HK-2 (cell line): ENCODE data around the gene MYOZ1.
"Not testable (repeated sequence)": the region's sequence is repeated elsewhere in the genome, so short reads cannot be mapped to it uniquely, and the experiment has no call there.

Experiments
- DNase-seq: peaks from one replicate; pipeline ENCODE4 v3.0.0-alpha.2; 2018; ENCODE audit not compliant: unreplicated experiment

Gene MYOZ1, protein sequence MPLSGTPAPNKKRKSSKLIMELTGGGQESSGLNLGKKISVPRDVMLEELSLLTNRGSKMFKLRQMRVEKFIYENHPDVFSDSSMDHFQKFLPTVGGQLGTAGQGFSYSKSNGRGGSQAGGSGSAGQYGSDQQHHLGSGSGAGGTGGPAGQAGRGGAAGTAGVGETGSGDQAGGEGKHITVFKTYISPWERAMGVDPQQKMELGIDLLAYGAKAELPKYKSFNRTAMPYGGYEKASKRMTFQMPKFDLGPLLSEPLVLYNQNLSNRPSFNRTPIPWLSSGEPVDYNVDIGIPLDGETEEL

DNA sequence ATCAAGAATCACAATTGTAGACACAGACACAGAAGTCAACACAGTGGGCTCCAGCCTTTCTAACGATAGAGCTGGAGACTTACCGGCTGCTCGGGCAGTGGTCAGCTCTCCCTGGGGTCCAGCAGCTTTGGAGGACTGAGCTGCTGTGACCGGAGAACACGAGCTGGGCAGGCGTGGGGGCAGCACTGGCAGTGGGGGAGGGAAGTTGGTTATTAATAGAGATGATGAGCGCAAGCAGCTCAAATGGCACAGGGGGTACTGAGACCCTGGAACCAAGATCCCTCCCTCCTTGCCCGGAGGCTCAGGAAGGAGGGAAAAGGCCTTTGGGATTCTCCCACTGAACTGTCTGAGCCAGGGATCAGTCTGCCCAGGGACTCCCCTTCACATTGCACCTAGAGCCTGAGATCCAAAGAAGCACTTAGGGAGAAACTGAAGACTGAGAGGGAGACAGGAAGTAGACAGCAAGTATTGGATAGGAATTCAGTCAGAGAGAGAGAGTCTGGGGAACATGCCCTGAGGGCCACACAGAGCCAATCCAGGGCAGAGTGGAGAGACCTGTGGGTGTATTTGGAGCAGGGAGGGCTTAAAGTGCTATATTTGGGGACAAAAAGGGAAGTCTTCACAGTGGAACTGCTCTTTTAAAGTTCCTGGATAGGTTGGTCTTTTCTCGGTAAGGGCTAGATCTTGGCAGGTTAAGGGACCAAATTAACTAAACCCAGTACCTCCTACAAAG lies at the start of gene MYOZ1:
Gene MYOZ1 (minus strand): TSS at position 147 of the 733 bp plus-strand sequence. CDS start 1,457 bp downstream, outside the sequence.
- no peak for DNase-seq

DNA sequence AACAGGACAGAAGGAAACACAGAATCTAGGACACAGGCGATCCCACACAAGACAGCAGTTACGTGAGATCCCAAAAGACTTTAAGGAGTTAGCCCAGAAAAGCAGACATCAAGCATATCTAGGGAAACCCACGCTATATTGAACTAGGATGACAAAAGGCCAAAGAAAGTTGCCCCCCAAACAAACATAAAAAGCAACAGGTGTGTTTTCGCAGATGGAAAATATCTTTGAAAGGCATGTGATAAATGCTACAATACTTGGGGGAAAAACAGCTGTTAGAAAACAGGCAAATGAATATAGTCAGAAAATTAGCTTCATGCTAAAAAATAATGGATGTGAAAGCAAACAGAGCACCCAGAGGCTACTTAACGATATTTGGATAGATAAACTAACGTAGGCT lies 49.5 kb upstream of the MYOZ1 start:
- not testable (repeated sequence) for DNase-seq

DNA sequence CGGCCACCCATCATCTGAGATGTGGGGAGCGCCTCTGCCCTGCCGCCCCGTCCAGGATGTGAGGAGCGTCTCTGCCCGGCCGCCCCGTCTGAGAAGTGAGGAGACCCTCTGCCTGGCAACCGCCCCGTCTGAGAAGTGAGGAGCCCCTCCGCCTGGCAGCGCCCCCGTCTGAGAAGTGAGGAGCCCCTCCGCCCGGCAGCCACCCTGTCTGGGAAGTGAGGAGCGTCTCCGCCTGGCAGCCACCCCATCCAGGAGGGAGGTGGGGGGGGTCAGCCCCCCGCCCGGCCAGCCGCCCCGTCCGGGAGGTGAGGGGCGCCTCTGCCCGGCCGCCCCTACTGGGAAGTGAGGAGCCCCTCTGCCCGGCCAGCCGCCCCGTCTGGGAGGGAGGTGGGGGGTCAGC lies 48.3 kb upstream of the MYOZ1 start:
- not testable (repeated sequence) for DNase-seq

DNA sequence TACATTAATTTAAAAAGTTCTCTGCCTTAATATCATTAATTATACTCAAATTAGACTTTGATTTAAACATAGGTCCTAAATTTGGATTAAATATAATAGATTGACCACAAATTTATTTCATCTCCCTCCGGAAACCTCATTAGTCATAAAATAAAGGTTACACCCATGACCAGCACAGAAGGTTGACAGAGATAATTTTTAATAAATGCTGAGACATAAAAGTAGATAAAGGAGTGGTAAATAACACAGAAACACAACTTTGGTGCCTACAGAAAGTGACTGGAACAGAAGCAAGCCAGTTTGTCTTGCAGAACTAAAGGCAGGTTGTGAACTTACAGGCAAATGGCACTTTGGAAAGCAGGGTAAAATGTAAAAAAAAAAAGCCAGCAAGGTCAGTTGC lies 46.4 kb upstream of the MYOZ1 start:
- not testable (repeated sequence) for DNase-seq

DNA sequence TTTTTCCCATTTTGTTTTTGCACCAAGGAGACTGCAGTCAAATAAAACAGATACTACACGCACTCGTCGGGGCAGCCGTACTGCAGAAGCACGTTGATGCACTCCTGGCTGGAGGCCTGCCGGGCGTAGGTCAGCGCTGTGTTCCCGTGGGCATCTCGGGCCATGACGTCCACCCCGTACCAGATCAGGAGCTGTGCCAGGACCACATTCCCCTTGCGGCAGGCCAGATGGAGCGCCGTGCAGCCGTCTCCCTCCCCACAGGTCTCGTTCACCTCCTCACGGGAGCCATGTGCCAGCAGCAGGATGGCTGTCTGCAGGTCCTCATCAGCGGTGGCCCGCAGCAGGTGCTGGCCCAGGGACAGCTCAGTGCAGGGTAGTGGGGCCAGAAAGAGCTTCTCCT lies 33.3 kb upstream of the MYOZ1 start:
- DNase-seq = not testable (repeated sequence)

DNA sequence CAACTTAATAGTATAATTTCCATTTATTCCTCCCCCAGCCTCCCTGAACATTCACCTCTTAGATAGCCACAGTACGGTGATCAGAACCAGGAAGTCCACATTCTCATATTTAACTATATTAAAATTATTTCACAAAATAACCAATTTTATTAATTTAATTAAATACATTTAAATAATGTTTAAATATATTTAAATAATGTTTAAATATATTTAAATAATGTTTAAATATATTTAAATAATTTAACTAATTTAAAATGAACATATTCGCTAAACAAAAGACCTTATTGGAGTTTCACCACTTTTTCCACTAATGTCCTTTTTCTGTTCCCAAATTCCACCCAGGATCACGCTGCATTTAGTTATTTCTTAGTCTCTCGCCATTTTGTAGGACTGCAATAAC lies 27.1 kb upstream of the MYOZ1 start:
- not testable (repeated sequence) for DNase-seq

DNA sequence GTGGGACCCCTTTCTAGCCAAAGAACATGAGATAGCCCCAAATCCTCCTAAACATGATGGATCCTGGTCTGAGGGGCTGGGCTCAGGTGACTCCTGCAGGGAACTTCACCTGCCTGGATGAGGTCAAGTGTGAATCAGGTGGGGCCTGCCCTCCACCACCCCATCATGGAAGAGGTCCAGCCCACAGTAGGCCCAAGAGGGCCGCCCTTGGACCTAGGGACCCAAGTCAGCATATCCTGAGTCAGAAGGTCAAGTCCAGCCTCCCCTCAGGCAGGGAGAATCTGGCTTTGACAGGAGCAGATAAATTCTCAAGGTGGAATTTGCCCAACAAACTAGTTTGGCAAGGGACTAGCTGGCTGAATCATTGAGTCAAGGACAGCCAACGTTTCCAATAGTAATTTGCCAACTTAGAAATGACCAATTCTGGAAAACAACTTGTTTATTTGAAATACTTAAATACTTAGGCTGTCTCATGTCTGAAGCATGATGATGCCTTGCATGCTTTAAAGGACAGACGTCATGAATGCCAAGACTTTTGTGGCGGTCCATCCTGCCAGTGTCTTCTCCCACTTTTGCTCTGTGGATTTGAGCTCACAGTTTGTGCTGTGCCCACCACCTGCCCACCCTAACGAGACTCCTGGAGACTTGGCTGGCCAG lies 25.0 kb upstream of the MYOZ1 start:
- DNase-seq = not testable (repeated sequence)

DNA sequence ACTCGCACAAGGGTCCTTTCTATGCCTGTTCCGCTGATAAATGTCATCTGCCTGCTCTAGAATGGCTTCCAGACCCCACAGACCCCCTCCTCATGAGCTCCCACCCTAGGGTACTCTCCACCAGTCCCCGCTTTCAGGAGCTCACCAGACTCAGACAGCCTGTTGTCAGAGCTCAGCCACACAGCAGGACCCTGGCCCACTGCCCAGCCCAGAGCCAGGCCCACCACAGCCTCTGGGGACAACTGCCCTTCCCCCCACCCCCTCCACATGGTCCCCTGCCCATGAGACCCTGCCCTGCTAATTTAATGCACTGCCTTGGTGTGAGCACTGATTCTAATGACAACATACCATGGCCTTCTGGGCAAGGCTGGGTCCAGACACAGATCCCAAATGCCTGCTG lies 24.3 kb upstream of the MYOZ1 start:
- DNase-seq = not testable (repeated sequence)

DNA sequence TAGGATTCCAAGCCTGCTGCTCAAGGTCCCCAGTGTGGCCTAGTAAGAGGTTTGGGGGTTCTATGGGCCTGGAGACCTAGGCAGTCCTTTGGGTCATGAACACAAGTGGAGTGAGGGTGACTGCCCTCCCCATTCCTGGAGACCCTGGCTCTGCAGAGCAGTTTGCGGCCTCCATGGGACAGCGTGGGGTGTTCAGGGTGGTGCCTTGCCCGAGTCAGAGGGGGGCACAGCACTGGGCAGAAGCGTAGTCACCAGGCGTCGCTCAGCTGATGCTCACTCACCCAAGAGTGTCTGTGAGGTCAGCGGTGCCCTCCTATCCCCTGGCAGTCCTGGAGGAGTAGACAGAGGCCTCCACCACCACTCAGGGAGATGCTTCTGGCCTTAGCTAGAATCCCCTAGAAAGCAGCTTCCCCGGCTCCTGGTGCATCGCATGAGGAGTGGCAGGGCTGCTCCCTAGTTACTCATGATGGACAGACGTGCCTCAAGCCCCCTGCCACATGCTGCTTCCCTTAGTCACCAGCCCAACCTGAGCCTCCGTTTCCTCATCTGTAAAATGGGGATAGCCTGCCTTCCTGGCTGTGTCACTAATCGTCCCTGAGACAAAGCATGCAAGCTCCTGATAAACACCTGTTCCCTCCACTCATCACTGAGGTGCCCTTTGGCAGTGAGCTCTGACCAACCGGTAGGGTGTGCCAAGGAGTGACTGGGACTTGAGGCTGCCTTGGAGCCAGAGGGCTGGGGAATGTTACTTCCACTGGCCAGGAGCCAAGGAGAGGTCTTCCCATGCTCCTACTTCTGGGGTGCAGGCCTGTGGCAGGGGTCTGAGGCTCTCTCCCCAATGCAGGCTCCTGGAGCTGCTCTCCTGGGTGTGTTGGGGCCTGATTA lies 23.1 kb upstream of the MYOZ1 start:
- DNase-seq = not testable (repeated sequence)

DNA sequence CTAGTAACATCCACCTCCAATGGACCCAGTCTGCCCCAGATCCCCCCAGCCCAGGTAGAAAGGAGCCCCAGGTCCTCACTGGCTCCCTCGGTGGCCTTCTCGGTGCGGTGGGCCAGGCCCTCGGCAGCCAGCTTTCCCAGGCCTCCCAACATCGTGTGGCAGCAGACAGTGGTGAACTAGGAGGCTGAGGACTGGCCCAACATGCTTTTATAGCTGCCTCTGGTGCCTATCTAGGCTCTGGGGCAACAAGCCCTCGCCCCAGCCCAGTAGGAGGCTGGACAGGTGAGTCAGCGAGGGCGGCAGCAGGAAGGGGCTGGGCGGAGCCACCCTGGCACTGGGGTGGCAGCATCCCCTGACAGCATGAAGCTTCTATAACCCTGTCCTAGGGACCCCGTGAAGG lies 22.3 kb upstream of the MYOZ1 start:
- not testable (repeated sequence) for DNase-seq

DNA sequence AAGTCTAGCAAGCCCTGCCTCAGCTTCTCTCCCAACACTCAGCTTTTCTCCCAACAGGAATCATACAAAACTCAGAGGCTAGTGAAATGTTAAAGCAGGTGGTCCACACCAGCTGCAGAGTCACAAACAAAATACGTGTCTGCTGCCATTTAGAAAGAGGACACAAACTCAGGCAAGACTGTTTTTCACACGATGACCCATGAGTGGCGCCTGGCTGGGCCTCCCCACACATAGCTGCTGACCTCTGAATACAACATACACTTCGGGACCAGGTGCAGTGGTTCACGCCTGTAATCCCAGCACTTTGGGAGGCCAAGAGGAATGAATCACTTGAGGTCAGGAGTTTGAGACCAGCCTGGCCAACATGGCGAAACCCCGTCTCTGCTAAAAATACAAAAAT lies 21.4 kb upstream of the MYOZ1 start:
- not testable (repeated sequence) for DNase-seq

DNA sequence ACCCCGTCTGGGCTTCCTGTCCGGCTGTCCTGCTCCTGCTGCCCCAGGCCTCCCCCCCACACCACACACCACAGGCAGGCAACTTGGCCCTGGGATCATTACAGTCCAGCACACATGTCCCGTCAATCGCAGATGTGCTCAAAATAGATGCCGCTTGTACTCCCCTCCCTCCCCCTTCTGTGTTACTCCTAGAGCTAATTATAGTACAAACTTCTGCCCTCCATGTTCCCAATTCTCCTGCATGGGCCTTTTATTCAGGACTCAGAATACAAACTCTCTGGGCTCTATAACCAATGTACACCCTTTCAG lies 14.7 kb upstream of the MYOZ1 start, which contains the start of gene SYNPO2L:
Gene SYNPO2L (minus strand): TSS at position 40 of the 309 bp plus-strand sequence. CDS start 107 bp downstream, outside the sequence.
- no peak for DNase-seq

DNA sequence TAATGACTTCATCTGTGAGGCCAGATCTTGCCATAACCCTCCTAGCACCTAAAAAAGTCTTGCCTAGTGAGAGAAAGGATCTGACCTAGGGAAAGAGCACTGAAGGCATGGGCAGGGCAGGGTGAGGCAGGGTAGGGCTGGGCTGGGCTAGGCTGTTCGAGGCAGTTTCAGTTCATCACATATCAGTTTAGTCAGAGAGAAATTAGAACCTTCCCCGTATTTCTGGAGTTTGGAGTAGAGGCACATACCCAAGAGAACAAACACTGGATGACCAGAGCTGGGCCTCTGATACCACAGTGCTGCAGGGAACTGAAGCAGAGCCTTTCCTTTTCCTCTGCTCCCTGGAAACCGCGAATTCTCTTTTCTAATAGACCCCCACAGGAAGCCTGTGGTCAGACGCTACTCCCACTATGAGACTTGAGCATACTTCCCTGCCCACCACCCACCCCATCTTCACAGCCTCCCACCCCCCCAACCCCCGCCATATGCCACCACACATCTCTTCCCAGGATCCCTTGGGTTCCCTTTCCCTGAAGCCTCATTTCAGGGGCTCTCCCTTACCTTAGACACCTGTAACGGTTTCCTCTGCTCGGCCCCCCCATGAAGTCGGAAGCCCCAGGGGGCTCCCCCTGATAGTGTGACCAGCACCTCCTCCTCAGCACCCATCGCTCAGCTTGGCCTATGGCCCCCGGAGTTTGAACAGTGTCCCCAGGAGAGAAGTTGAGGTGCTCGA lies 14.1 kb upstream of the MYOZ1 start:
- no peak for DNase-seq

DNA sequence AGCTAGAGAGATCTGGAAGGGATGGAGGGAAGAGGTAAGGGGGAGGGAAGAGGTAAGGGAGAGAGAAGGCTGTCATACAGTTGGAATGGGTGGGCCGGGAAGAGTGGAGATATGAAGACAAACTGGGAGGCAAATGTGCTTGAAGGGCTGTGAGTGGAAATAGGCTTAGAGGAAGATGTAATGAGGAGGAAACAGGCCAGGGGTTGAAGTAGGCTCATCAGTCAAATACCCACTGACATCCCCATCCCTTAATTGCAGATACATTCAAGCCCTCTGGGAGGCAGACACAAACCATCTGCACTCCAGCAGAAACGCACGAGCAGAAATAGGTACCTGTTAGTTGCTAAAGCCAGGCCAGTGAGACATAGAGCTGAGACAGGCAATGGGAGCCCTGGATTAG lies 12.4 kb upstream of the MYOZ1 start:
- no peak for DNase-seq

DNA sequence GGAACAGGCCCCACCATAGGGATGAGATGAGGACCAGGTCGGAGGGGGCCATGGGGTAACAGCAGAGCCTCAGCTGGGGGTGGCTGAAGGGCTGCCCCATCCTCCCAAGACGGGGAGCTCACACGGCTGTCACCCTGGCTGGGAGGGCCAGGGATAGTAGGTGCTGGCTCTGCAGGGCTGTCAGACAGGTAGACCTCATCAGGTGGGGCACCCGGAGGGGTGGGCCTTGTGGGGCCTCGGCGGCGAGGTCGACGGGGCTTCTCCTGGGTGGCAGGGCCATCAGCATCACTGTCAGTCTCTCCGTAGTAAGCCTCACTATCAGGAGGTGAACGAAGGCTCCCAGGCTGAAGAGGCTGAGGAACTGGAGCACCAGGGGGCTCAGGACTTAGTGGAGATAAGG lies 11.9 kb upstream of the MYOZ1 start:
- DNase-seq = no peak

DNA sequence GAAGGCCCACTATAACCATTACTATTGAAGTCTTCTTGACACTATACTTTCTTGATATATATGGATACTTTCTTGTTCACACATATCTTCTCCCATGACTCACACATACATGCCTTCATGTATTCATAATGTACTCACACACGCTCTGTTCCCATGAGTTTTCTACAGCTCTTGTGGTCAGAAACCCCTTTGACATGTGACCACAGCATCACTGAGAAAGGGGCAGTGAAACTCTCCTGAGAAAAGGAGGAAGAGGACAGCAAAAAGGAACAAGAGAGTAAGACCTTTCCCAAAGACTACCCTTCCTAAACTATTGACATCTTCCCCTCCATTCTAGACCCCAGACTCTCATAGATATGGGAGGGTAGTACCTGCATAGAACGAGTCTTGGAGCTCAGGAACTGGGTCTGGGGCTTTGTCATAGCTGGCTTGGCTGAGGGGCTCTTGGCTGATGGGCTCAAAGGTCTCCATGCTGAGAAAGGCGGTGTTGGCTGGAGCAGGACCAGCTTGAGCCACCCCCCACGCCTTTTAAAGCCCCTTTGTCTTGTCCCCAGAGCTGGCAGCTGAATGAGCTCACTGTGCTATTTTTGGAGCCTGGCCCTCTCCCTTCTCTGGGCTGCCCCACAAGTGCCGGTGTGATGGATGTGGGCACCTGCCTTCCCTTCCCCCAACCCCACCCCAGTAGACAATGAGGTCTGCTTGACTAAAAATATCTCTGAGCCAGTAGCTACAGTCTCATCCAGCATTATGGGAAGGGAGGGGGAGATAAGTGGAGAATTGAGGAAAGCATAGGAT lies 9.5 kb upstream of the MYOZ1 start:
- no peak for DNase-seq

DNA sequence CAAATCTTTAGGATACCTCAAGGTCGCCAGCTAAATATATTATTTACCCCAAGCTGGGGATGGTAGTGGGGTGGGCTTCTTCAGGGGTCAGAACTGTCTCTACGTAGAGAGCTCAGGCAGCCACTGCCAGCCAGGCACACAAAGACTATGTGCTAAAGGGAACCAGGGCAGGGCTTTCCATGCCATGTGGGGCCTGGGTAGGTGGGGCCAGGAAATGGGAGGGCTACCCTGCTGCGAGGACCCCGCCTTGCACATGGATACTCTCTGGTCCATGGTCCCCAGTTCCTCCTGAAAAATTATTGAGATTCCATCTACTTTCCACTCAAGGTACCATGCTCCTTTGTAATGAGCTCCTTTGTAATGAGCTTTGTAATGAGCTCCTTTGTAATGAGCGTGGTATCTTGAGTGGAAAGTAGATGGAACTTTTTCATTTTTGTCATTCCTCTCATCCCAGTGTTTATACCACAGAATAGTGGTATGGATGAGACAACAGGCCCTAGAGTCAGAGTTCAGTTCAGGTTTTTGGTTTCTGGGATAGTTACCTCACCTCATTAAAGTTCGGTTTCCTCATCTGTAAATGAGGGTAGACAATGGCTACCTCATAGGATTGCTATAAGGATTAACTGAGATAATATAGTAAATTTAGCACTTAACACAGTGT lies 8.7 kb upstream of the MYOZ1 start:
- no peak for DNase-seq

DNA sequence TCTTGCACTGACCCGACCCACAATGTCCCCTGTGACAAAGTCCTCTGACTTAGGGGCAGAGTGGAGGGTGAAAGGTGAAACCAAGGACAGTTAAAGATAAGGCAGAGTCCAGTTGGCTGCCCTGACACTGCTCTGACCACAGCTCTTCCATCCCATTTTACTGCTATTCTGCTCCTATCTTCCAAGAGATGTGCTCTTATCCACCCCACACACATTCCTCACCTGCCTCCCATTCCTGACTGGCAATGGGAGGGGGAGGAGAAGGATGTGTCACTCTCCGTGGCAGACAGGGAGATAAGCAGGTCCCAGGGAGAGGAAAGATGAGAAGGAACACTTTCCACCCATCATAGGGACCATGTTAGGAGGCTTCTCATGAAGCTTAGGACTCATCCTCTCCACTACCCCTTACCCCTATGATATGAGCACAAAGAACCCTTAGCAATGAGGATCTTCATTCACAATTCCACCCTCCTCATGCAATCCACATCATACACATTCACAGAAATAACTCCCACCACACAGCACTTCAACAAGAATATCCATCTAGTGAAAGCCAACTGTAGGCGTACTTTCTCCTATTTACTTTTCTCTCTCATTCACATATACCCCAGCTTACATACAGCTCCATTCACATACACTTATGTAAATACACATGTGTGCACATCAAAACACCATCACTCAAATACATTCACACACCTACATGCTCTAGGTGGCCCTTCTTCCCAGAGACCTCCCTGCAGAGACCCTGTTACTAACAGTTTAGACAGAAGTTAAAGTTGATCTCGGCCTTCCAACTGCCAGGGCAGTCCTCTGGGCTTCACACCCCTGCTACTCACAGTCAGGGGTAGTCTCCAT lies 7.9 kb upstream of the MYOZ1 start:
- DNase-seq = peak; percentile 41
